HG03280 (cell line): ENCODE data around the gene PCDHGB4.
"Not testable (repeated sequence)": the region's sequence is repeated elsewhere in the genome, so short reads cannot be mapped to it uniquely, and the experiment has no call there.

Experiments used
- ATAC-seq: cut with Tn5 transposase; IDR thresholded peaks from one replicate; pipeline ENCODE4 v1.9.1; 2021; ENCODE audit warnings: mild to moderate bottlenecking, moderate library complexity; ENCODE audit not compliant: unreplicated experiment

PCDHGB4 gene

GRCh38 chr5:141366016-141366896 lies 21.2 kb upstream of the PCDHGB4 start:
- ATAC-seq, result no peak

- no peak for ATAC-seq
Observed at GRCh38 chr5:141369994-141370848, 17.3 kb upstream of the PCDHGB4 start, which contains the start of gene PCDHGB3. Gene PCDHGB3 (plus strand): TSS chr5:141370242. CDS start chr5:141370395, 153 bp downstream.

- no peak for ATAC-seq
Observed at GRCh38 chr5:141371572-141372475, 15.7 kb upstream of the PCDHGB4 start.

GRCh38 chr5:141373673-141374317 lies 13.7 kb upstream of the PCDHGB4 start, which contains the start of gene PCDHGA6:
Gene PCDHGA6 (plus strand): TSS chr5:141373891. CDS start chr5:141374084, 193 bp downstream.
- ATAC-seq, result no peak

- no peak for ATAC-seq
Observed at GRCh38 chr5:141374627-141375026, 12.9 kb upstream of the PCDHGB4 start.

- ATAC-seq, result not testable (repeated sequence)
Observed at GRCh38 chr5:141375444-141376155, 11.9 kb upstream of the PCDHGB4 start.

- no peak for ATAC-seq
Observed at GRCh38 chr5:141382469-141383294, 4.8 kb upstream of the PCDHGB4 start, which contains the start of gene PCDHGA7. Gene PCDHGA7 (plus strand): TSS chr5:141382742. CDS start chr5:141382900, 158 bp downstream.

- no peak for ATAC-seq
Observed at GRCh38 chr5:141383345-141383744, 4.2 kb upstream of the PCDHGB4 start.

GRCh38 chr5:141384471-141385267 lies 2.8 kb upstream of the PCDHGB4 start:
- ATAC-seq, result no peak

- no peak for ATAC-seq
Observed at GRCh38 chr5:141388661-141389060, 1.2 kb downstream of the PCDHGB4 start.

- no peak for ATAC-seq
Observed at GRCh38 chr5:141389153-141390042, 1.9 kb downstream of the PCDHGB4 start.

- ATAC-seq, result no peak
Observed at GRCh38 chr5:141392429-141393198, 5.1 kb downstream of the PCDHGB4 start, which contains the start of gene PCDHGA8. Gene PCDHGA8 (plus strand): TSS chr5:141392633. CDS start chr5:141392814, 181 bp downstream.

- ATAC-seq, result no peak
Observed at GRCh38 chr5:141393267-141393666, 5.8 kb downstream of the PCDHGB4 start.

- ATAC-seq, result not testable (repeated sequence)
Observed at GRCh38 chr5:141394401-141395187, 7.1 kb downstream of the PCDHGB4 start.
